Measurements from ENCODE around the gene HRH3.

HRH3 gene

DNA sequence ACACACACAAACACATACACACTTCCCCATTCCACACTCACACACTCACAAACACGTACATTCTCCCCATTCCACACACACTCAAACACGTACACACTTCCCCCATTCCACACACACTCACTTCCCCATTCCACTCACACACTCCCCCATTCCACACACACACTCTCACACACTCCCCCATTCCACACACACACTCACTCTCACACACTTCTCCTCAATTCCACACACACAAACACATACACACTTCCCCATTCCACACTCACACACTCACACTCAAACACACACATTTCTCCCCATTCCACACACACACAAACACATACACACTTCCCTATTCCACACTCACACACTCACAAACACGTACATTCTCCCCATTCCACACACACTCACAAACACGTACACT is 9.6 kb upstream of the HRH3 start:
- no peak for DNase-seq (ENCODE audit: low spot score)

DNA sequence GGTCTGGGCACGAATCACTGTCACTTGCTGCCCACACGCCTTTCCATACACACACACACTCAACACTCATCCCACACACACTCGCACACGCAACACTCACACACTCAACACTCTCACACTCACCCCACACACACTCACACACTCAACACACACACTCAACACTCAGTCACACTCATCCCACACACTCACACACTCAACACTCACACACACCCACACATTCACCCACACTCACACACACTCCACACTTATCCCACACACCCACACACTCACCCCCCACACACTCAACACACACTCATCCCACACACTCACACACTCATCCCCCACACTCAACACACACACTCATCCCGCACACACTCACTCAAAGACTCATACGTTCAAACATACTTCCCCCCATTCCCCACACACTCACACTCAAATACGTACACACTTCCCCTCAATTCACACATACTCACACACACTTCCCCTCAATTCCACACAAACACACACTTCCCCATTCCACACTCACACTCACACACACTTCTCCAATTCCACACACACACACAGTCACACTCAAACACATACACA is 9.0 kb upstream of the HRH3 start:
- DNase-seq (ENCODE audit: low spot score), result no peak

DNA sequence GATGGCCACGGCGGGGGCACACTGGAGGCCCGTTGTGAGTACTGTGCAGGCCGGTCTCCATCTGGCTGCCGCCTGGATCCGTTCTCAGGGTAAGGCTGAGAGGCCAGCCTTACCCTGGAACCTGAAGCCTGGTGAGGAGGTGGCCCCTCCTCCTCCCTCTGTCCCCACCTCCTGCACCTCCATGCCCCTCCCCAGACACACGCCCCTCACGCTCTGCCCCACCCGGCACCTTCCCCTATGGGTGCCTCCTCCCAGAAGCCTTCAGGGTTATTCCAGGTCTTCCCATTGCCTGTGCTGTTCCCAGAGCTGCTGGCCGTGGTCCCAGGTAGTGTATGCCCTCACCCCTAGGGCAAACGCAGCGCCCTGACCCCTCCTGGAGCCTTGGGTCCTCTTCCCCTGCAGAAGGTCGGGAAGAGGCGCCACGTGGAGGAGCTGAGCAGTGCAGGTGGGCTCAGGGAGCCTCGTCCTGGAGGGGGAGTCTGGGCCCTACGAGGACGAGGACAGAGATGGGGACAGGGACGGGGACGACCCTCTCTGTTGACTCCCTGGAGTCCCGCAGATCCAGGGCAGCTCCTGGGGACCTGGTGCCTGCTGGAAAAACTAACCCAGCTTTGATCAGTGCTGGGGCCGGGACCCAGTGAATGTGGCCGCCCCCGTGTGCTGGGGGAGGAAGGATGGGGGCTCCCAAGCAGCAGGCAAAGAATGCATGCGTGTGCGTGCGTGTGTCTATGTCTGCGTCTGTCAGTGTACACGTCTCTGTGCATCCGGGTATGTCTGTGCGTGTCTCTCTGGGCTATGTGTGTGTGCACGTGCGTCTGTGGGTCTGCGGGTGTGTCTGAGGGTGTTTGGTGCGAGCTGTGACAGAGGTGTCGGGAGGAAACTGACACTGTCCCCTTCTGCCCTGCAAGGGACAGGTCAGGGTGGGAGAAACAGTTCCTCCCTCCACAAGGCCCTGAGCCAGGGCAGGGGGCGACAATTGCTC is 8.2 kb upstream of the HRH3 start:
- DNase-seq (ENCODE audit: low spot score), result no peak

DNA sequence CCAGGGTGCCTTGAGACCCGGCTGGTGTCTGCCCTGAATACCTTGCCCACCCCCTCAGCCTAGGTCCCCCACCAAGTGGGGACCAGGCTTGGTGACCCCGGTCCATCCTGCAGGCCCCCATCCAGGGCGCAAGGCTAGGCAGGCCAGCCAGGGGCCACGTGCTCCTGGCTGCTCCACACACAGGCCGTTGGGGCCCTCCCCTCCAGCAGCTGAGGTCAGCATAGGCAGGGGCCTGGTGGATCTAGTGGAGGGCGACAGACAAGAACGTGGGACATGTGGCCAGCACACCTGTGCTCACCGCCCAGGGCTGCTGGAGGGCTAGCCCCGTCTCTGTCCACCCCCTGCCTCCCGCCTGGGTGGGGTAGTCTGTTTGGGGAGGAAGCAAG is 7.5 kb upstream of the HRH3 start:
- DNase-seq (ENCODE audit: low spot score), result no peak

DNA sequence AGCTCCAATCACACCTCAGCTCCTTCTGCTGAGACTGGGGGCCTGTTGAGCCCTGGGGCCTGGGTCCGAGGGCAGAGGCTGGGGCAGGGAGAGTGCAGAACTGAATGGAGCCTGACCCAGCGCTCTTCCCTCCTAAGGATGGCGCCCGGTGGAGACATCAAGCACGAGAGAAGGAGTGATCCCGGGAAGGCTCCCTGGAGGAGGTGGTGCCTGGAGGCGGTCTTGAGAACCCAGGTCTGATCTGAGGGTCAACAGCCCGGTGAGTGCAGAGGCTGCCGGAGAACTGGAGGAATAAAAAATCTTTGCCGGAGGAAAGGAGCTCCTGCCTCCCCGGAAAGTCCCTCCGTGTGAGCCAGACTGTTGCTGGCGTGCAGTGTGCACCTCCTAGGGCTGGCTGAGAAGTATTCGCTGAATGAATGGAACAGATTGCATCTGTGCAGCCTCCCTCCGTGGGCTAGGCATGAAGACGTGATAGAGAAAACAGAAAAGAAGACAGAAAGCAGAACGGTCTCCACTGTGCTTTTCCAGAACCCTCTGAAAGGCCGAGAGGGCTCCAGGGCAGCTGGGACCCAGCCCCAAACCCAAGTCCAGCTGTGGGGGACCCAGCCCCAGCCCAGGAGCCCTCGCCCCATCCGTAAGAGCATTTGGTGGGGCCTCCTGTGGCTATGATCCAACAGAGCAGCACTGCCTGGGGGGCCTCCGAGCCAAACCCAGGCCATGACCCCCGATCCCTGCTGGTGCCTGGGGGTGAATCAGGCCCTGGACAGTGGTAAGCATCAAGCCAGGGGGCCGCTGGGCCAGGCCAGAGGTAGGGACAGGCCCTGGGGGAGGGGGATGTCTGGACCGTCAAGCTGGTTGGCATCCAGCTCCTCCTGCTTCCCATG is 6.9 kb upstream of the HRH3 start:
- no peak for DNase-seq (ENCODE audit: low spot score)

DNA sequence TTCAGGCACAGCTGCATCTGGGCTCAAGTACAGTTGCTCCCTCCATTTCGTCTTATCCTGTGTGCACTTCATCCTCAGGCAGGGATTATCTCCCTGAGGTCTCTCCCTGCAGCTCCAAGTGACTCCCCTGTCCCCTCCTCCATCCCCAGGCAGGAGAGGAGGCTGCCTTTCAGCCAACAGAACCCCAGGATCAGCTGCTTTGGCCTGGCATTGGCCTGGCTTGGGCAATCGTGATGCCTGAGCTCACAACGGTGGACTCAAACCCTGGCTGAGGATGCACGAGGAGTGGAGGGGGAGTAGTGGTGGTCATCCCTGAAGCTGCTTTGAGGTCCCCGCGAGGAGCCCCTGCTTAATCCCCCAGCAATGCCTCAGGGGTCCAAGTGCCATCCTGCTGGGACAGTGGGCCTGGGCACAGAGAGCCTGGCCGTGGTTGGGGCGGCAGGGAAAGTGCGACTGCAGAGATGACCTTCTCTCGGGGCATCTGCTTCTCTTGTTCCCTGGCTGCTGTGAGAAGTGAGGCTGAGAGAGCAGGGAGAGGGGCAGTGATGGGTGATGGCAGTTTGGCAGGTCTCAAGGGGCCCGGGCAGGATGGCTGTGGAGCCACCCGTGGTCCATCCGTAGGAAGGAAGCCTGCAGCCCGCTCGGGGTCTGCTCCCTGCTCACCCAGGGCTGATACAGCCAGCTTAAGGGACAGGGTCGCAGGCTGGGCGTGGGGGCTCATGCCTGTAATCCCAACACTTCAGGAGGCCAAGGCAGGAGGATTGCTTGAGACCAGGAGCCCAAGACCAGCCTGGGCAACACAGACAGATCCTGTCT is 6.0 kb upstream of the HRH3 start:
- no peak for DNase-seq (ENCODE audit: low spot score)

DNA sequence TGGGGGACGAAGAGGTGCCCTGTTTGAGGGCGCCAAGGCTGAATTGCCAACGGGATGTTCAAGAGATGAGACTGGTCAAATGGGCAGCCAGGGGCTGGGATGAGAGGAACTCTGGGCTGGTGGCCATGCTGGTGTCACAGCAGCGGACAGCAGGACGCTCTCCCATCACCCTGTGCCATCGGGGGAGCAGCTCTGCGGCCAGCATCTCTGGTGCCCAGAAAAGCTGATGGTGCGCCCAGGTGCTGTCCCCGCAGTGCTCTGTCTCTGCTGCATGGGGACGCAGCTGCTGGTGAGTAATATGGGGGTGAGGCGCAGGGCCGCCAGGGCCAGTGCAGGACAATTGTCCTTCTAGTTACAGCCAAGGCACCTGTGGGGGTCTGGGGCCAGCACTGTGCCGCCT is 4.9 kb upstream of the HRH3 start:
- no peak for DNase-seq (ENCODE audit: low spot score)

DNA sequence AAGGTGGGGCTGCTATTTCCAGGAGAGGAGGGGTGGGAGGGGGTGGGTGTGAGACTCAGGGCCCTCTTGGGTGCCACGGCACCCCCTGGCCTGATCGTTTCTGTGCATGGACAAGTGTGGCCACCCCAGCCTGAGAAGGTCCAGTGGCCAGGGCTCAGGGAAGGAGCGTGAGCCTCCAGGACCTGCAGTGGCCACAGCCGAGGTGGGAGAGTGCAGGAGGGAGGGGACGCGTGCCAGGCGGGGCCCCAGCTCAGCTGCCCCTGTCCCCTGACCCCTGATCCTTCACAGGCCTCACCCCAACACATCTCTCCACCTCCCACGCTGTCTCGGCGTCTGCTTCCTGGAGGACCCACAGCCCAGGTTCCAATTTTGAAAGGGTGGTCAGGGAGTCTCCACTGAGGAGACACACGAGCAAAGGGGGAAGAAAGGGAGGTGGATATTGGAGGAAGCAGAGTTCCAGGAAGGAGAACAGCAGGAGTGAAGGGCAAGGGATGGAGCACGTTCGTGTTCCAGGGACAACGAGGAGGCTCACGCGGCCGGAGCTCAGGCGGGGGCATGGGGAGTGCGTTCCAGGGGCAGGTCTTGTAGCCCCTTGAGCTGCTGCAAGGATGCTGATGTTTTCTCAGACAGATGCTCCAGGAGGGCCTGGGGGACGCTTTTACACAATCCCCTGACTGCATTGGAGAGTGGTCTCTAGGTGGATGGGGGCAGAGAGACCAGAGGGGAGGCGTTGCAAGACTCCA is 4.2 kb upstream of the HRH3 start:
- no peak for DNase-seq (ENCODE audit: low spot score)

DNA sequence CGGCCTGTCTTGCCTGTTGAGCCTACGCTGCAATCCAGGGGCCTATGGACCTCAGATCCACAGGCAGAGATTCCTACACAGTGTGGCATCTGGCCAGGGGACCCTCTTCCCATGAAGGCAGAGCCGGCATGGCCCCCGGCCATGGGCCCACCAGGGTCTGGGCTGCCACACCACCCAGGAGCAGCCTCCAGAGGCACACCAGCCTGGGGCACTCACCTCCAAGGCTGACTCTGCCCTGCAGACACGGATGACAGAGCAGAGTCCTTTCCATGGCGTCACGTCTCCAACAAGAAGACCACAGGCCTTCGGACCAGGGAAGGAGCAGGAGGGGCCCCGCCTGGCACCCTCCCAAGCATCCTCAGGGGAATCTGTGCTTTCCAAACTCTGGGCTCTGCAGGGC is 3.5 kb upstream of the HRH3 start:
- DNase-seq (ENCODE audit: low spot score), result no peak

DNA sequence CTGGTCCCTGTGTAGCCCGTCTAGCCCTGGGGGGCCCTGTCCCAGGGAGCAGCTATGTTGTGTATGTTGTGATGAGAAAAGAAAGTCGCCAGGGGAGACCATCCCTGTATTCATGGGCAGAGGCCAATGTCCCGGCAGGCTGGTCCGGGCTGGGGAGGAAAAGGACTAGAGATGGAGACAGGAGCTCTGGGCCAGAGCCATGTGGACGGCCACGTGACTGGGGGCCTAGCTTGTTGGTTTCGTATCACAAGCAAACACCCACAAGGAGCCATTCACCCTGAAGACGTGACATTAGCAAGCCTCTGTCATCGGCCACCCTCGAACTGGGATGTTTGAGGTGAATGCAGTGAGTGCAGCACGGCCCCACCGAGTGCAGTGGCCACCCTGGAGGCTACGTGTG is 2.9 kb upstream of the HRH3 start:
- no peak for DNase-seq (ENCODE audit: low spot score)

DNA sequence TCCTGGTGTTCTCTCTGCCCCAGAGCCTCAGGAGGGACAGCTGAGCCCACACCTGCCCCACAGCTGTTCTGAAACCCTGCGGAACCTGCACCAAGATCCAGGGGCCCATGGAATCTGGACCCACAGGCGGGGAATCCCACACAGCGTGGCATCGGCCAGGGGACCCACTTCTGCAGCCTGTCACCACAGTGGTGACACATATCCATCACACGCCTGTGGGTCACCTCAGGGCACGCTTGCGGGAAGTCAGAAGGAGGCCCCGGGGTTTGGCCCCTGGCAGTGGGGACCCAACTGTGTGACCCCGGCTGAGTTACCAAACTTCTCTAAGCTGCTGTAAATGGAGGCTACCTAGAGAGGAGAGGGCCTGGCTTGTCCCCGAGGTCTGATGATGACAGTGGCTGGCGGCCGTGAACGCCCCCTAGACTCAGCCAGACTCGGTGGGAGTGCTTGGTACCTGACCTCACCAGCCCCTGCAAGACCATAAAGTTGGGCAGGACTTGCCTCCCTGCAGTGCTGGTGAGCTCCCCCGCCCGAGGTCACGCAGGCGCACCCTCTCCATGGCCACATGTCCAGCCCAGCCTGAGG is 2.3 kb upstream of the HRH3 start:
- no peak for DNase-seq (ENCODE audit: low spot score)

DNA sequence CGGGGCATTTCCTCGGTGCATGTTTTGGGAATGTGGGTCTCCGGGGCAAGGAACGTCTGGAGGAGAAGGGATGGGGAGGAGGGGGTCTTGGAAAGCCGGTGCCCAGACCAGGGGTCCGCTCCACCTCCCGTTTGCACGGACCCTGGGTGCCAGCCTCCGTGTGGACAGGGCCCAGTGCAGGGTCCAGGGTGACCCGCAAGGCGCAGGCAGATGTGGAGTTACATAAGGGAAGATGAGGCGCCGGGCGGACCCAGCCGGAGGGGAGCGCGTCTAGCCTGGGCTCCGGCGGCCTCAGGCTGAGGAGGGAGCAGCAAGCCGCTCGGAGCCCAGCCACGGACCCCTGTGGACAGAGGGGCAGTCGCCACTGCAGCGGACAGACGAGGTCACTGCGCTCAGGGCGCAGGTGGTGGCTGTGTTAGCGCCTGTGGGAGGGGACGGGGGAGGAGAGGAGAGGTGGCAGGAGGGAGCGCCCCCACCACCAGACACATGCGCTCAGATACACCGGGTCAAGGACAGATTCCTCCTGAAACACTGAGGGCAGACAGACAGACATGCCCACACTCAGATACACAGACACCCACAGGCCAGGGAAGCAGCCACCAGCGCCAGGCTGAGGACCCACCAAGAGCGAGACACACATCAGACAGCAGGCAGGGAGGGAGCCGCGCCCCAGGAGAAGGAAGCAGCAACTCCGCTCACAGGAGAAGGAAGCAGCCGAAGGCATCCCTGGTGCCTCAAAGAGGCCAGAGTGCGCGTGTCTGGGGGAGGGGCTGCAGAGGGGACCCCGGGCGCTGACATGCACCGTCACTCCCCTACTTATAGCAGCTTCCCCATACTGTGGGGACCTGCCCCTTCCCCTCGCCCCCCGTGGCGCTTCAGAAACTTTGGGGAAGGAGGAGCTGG is 839 bp upstream of the HRH3 start:
- DNase-seq (ENCODE audit: low spot score), result no peak

DNA sequence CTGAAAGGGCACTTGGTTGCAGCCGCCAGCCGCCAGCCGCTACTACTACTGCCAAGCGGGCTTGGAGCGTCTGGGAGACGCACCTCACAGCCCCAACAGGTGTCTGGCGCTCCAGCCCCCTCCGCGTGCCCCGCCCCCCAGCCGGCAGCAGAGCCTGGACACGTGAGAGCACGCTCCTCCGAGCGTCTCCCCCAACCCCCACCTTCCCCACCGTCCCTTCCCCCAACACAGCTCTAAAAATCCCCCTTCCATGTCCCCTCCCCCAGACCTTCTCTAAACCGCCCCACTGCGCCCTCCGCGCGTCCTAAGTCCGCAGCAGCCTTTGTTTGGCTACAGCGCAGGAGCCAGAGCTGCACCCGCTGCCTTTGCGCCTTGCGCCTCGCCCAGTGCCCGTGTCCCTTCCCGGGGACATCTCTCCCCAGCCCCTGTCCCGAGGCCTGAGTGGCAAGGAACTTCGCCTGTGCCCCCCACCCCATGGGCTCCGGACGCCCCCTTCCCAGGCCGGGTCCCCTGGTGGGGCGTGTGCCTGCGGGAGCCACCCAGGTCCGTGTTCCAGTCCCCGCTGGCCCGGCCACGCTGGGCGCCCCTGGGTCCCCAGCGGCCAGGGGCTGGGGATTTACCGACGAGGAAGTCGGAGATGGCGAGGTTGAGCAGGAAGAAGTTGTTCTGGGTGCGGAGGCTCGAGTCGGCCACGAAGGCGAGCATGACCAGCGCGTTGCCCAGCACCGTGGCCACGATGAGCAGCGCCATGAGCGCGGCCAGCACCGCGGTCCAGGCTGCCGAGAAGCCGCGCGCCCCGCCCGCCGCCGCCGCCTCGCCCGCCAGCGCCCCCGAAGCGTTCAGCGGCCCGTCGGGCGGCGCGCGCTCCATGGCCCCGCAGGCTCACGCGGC is 732 bp downstream of the HRH3 start:
- no peak for DNase-seq (ENCODE audit: low spot score)

DNA sequence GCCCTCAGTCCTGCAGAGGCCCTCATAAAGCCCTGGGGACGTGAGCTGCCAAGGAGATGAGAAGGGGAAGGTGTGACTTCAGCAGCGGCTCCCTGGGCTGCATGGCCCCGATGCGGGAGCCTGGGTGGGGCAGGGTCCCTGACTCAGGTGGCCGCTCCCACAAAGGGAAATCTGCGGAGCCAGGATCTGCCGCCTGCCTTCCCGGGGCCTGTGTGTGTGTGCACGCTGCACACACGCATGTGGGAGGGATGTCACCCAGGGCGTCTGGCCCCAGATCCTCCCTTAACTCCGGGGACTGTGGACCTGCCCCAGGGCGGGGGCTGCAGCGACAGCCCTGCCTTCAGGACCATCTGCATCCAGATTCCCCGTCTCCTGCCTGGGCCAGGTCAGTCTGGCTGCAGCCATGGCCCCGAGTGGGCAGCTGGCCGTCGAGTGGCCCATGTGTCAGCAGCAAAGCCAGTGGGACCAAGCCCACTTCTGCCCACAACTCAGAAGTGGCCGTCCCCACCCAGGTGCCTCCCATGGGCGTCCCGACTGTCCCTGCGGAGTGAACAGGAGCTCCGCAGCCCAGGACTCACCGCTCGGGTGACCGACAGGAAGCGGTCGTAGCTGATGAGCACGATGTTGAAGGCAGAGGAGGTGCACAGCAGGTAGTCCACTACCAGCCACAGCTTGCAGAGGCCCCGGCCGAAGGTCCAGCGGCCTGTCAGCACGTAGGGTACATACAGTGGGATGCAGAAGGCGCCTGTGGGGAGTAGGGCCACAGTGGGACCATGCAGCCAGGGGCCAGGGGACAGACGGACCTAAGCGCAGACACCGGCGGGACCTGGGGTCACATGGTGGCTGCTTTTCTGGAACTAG is 1.9 kb downstream of the HRH3 start:
- no peak for DNase-seq (ENCODE audit: low spot score)

DNA sequence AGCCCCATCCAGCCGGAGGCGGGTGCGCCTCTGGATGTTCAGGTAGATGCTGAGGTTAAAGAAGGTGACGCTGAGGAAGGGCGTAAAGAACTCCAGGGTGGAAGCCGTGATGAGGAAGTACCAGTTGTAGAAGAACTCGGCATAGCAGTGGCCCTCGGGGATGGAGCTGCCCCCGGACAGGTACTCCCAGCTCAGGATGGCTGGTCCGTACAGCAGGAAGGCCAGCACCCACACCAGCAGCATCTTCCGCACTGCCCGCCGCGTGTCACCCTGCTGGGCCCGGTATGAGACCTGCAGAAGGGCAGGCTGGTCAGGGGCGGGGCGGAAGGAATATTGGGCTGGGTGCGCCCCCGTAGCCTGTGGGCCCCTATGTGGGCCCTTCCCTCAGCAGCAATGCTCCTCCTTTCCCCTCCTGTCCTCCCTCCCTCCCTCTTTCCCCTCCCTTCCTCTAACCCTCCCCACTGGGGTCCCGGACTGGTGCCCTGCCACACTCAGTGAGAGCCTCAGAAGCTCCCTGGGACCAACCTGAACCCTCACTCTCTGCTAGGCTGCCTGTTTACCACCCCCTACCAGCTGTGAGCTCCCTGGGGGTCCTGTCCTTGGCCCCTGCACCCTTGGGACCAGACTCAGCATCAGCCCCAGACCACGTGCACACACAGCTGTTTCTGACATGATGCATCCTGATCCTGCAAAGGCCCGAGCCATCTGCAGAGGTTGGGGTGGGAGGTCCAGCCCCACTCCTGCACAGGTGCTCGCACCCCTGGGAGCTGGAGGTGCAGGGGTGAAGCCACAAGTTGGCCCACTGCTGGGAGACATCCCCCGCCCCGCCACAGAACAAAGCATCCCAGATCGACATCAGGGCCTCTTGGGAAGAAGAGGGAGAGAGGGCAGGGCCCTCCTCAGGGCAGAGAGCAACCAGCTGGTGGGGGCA is 3.2 kb downstream of the HRH3 start:
- DNase-seq (ENCODE audit: low spot score), result no peak

DNA sequence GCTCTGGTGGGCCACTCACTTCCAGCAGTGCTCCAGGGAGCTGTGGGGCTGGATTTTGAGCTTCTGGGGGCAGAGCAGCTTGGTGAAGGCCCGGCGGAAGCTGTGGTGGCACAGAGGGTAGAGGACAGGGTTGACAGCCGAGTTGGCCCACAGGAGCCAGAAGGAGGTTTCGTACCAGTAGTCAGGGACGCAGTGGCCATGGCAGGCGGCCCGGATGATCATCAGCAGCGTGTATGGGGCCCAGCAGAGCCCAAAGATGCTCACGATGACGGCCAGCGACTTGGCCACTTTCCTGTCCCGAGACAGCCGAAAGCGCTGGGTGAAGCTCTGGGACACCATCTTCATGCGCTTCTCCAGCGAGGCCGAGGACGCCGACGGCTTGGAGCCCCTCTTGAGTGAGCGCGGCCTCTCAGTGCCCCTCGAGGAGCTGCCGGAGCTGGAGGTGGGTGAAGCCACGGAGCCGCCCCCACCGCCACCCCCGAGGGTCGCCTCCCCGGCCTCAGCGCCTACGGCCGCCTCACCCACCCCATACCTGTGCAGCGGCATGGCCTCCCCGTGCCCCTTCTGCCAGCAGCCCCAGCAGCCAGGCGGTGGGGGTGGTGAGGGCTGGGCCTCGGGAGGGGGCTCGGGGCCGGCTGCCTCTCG is 4.0 kb downstream of the HRH3 start:
- no peak for DNase-seq (ENCODE audit: low spot score)
